GM12878 (cell line): ENCODE data around the gene UBAP2. TPM values are rescaled to one million over a fixed set of nuclear protein-coding genes. Genes with fewer than 3 reads are reported as not detected.
A peak's percentile ranks its signal among the peaks of the same experiment; 100 is the strongest.

Source experiments
- ATF7 ChIP-seq: fragments of 450-650 bp; IDR thresholded peaks from 2 replicates; pipeline ENCODE4 v1.6.1; 2016; ENCODE audit warnings: low read depth, mild to moderate bottlenecking
- BCL11A ChIP-seq: IDR thresholded peaks from 2 replicates; pipeline ENCODE4 v1.6.1; 2011; ENCODE audit warnings: low read depth, low read length
- CBX3 ChIP-seq: fragments of 200-600 bp; sonication (generic); IDR thresholded peaks from 2 replicates; pipeline ENCODE4 v1.6.1; 2016; ENCODE audit warnings: low read depth, borderline replicate concordance
- CHD2 ChIP-seq: IDR thresholded peaks from 2 replicates; pipeline ENCODE4 v1.6.1; 2011; ENCODE audit warnings: low read depth, low read length, improper control_type of control experiment, borderline replicate concordance
- CREM ChIP-seq: IDR thresholded peaks from 2 replicates; pipeline ENCODE4 v1.6.1; 2014; ENCODE audit warnings: antibody characterized with exemption, low read depth
- EGR1 ChIP-seq, 2 experiments: IDR thresholded peaks; 1 replicate in 1 of 2; 2 replicates in 1 of 2; pipeline ENCODE4 v1.6.1; 2011 to 2012; ENCODE audit warnings: low read depth in 2 of 2, low read length in 2 of 2, borderline replicate concordance in 1 of 2, mild to moderate bottlenecking in 1 of 2, moderate library complexity in 1 of 2
- IKZF2 ChIP-seq, 2 experiments: fragments of 450-650 bp; IDR thresholded peaks; 2 replicates each; pipeline ENCODE4 v1.6.1; 2017; ENCODE audit warnings: mild to moderate bottlenecking in 2 of 2, moderate library complexity in 2 of 2
- MXI1 ChIP-seq: fragments of 150-350 bp; IDR thresholded peaks from 2 replicates; pipeline ENCODE4 v1.6.1; 2011; ENCODE audit warnings: low read depth, mild to moderate bottlenecking, inconsistent platforms, low read length, improper control_type of control experiment
- MYB ChIP-seq: fragments of 150-350 bp; IDR thresholded peaks from 2 replicates; pipeline ENCODE4 v1.6.1; 2014; ENCODE audit warnings: mild to moderate bottlenecking, low read depth, low read length, borderline replicate concordance
- NBN ChIP-seq: fragments of 450-650 bp; IDR thresholded peaks from 2 replicates; pipeline ENCODE4 v1.6.1; 2016
- NFXL1 ChIP-seq: fragments of 450-650 bp; IDR thresholded peaks from 2 replicates; pipeline ENCODE4 v1.6.1; 2017; ENCODE audit warnings: antibody characterized with exemption, mild to moderate bottlenecking, borderline replicate concordance
- NRF1 ChIP-seq: conservative IDR thresholded peaks from 2 replicates; pipeline ENCODE4 v1.6.1; 2011; ENCODE audit warnings: mild to moderate bottlenecking, low read depth, low read length, improper control_type of control experiment
- POLR2A ChIP-seq: IDR thresholded peaks from 2 replicates; pipeline ENCODE4 v1.6.1; 2011; ENCODE audit warnings: low read depth, mild to moderate bottlenecking, low read length
- POLR2AphosphoS2 ChIP-seq: IDR thresholded peaks from 2 replicates; pipeline ENCODE4 v1.6.1; 2011; ENCODE audit warnings: low read depth, mild to moderate bottlenecking, low read length, improper control_type of control experiment, moderate library complexity
- SMC3 ChIP-seq: IDR thresholded peaks from 2 replicates; pipeline ENCODE4 v1.6.1; 2011; ENCODE audit warnings: low read length, improper control_type of control experiment, borderline replicate concordance
- SREBF1 ChIP-seq: IDR thresholded peaks from 2 replicates; pipeline ENCODE4 v1.6.1; 2012; ENCODE audit warnings: mild to moderate bottlenecking, low read length
- STAT1 ChIP-seq: fragments of 450-650 bp; conservative IDR thresholded peaks from 2 replicates; pipeline ENCODE4 v1.6.1; 2014; ENCODE audit warnings: antibody characterized with exemption, mild to moderate bottlenecking
- SUPT20H ChIP-seq: IDR thresholded peaks from 2 replicates; pipeline ENCODE4 v1.6.1; 2011; ENCODE audit warnings: low read depth, mild to moderate bottlenecking, low read length, moderate library complexity, borderline replicate concordance; ENCODE audit not compliant: control insufficient read depth
- TARDBP ChIP-seq: IDR thresholded peaks from 2 replicates; pipeline ENCODE4 v1.6.1; 2016; ENCODE audit warnings: borderline replicate concordance
- TCF3 ChIP-seq: IDR thresholded peaks from 2 replicates; pipeline ENCODE4 v1.6.1; 2012; ENCODE audit warnings: low read depth, mild to moderate bottlenecking, low read length, borderline replicate concordance; ENCODE audit not compliant: insufficient read depth
- TCF7 ChIP-seq: IDR thresholded peaks from 2 replicates; pipeline ENCODE4 v1.6.1; 2014; ENCODE audit warnings: antibody characterized with exemption, borderline replicate concordance
- ZNF622 ChIP-seq: fragments of 450-650 bp; IDR thresholded peaks from 2 replicates; pipeline ENCODE4 v1.6.1; 2017; ENCODE audit warnings: mild to moderate bottlenecking, inconsistent platforms
- polyA plus RNA-seq, 11 experiments: library from polyadenylated mRNA; depleted of rRNA in 4 of 11; unstranded in 6 of 11; stranded (reverse) in 5 of 11; fragments of >200 nt; fragmentation: Nextera tagmentation in 4 of 11; fragmentation: Illumina TruSeq in 1 of 11; extraction: Ambion mirVana in 4 of 11; extraction: Trizol in 1 of 11; gene quantifications; 1 replicate in 1 of 11; 2 replicates in 10 of 11; pipeline versions ENCODE4 v1.2.1 to v1.2.3, GENCODE V29; 2011 to 2016; ENCODE audit warnings: inconsistent platforms in 2 of 11, missing spikeins in 2 of 11, low read depth in 1 of 11
- total RNA-seq, 4 experiments: library from RNA; depleted of rRNA in 3 of 4; stranded (reverse); fragments of >200 nt in 3 of 4; fragmentation: Illumina TruSeq in 1 of 4; extraction: Trizol in 1 of 4; gene quantifications; 2 replicates each; pipeline versions ENCODE4 v1.2.1 to v1.2.3, GENCODE V29; 2013 to 2021
- TF ChIP-seq, protein P1 (sequence below): fragments of 450-650 bp; formaldehyde crosslinking; IDR thresholded peaks from 2 replicates; pipeline ENCODE4 v1.4.0; 2022; ENCODE audit warnings: mild to moderate bottlenecking, moderate library complexity
- TF ChIP-seq, protein P2 (sequence below): IDR thresholded peaks from 2 replicates; pipeline ENCODE4 v1.6.1; 2011; ENCODE audit warnings: low read depth, low read length, improper control_type of control experiment, borderline replicate concordance
- TF ChIP-seq, protein P3 (sequence below): fragments of 450-650 bp; IDR thresholded peaks from 2 replicates; pipeline ENCODE4 v1.6.1; 2017; ENCODE audit warnings: mild to moderate bottlenecking, low read depth, inconsistent platforms; ENCODE audit not compliant: poor library complexity, severe bottlenecking

The UBAP2 gene
- total and polyA plus RNA-seq, 10 of the 15 experiments (the other 5 are each of a cell fraction or from before 2014, with no cell fraction given): 8.5 to 48.2 (median 28.1) TPM

DNA sequence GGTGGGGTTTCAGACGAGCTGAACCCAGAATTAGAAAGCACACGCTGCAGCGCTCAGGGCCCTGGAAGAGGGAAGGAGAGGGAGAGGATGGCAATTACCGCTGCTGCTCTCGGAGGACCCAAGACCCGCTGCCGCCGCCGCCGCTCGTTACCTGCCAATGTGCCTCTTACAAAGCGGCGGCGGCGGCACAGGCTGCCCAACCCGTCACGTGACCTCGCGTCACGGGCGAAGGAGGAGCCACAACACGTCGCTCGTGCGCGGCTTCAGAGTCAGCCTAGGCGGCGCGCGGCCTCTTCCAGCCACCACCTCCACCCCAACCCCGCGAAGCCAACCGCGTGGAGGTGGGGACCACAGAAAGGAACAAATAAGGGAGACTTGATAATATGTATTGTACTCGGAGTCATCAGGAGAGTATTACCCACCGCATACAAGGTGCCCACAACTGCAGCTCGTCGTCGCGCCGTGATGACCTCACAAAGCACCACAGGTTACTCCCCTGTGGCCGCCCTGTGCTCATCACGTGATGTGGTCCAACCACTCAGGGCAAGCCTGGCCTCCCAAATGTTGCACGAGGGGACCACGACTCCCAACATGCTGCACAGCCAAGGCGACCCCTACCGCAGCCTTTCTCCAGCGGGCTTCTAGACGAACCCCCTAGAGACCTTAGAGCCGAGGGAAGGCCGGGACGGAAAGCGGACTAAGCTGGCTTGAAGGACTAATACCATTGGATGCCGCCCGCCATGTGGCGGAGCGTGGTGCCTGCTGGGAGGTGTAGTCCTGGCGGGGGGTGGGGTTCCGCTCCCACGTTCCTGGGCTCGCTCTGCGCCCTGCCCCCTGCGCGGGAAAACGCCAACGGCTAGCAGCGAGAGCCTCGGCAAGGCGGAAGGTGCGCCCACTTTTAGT lies at the start of gene UBAP2 (continued):
- TF ChIP-seq STAT1: peak; percentile 65; the same call in 1 of the 2 replicates
- TF ChIP-seq, protein P1, sequence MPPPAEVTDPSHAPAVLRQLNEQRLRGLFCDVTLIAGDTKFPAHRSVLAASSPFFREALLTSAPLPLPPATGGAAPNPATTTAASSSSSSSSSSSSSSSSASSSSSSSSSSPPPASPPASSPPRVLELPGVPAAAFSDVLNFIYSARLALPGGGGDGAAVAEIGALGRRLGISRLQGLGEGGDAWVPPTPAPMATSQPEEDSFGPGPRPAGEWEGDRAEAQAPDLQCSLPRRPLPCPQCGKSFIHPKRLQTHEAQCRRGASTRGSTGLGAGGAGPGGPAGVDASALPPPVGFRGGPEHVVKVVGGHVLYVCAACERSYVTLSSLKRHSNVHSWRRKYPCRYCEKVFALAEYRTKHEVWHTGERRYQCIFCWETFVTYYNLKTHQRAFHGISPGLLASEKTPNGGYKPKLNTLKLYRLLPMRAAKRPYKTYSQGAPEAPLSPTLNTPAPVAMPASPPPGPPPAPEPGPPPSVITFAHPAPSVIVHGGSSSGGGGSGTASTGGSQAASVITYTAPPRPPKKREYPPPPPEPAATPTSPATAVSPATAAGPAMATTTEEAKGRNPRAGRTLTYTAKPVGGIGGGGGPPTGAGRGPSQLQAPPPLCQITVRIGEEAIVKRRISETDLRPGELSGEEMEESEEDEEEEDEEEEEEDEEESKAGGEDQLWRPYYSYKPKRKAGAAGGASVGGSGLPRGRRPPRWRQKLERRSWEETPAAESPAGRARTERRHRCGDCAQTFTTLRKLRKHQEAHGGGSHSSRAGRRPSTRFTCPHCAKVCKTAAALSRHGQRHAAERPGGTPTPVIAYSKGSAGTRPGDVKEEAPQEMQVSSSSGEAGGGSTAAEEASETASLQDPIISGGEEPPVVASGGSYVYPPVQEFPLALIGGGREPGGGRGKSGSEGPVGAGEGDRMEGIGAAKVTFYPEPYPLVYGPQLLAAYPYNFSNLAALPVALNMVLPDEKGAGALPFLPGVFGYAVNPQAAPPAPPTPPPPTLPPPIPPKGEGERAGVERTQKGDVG (CRISPR knock-in tag): peak; percentile 91
- no peak for TF ChIP-seq TCF7
- TF ChIP-seq NRF1: 0 out of 2 replicates have a peak, but pooled peaks have one; percentile 13
- TF ChIP-seq BCL11A: no peak
- no peak for TF ChIP-seq SUPT20H
- TF ChIP-seq CREM: peak; percentile 99
- TF ChIP-seq CBX3: no peak
- TF ChIP-seq MXI1: peak; percentile 84; the same call in 1 of the 2 replicates
- TF ChIP-seq EGR1 (IDR thresholded peaks at IDR 0.05; ENCODE audit: borderline replicate concordance in 1 of 2, low read depth in 2 of 2, low read length in 2 of 2): peak in 1 of 2 experiments; percentile 63; a peak in 2 of 3 replicates
- TF ChIP-seq MYB: peak; percentile 63; the same call in 1 of the 2 replicates
- TF ChIP-seq POLR2AphosphoS2: peak; percentile 88
- TF ChIP-seq TCF3: peak; percentile 42; the same call in 1 of the 2 replicates
- no peak for TF ChIP-seq NFXL1
- peak; percentile 39 for TF ChIP-seq SREBF1
- no peak for TF ChIP-seq ZNF622
- TF ChIP-seq IKZF2 (IDR thresholded peaks at IDR 0.05): peak in 1 of 2 experiments; percentile 53; a peak in 3 of 4 replicates
- peak; percentile 78 for TF ChIP-seq ATF7
- TF ChIP-seq, protein P2, sequence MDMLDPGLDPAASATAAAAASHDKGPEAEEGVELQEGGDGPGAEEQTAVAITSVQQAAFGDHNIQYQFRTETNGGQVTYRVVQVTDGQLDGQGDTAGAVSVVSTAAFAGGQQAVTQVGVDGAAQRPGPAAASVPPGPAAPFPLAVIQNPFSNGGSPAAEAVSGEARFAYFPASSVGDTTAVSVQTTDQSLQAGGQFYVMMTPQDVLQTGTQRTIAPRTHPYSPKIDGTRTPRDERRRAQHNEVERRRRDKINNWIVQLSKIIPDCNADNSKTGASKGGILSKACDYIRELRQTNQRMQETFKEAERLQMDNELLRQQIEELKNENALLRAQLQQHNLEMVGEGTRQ: peak; percentile 83
- peak; percentile 91 for TF ChIP-seq CHD2
- TF ChIP-seq POLR2A: peak; percentile 95
- TF ChIP-seq TARDBP: no peak; the same call in none of the 2 replicates
- TF ChIP-seq NBN: peak; percentile 99
- TF ChIP-seq, protein P3, sequence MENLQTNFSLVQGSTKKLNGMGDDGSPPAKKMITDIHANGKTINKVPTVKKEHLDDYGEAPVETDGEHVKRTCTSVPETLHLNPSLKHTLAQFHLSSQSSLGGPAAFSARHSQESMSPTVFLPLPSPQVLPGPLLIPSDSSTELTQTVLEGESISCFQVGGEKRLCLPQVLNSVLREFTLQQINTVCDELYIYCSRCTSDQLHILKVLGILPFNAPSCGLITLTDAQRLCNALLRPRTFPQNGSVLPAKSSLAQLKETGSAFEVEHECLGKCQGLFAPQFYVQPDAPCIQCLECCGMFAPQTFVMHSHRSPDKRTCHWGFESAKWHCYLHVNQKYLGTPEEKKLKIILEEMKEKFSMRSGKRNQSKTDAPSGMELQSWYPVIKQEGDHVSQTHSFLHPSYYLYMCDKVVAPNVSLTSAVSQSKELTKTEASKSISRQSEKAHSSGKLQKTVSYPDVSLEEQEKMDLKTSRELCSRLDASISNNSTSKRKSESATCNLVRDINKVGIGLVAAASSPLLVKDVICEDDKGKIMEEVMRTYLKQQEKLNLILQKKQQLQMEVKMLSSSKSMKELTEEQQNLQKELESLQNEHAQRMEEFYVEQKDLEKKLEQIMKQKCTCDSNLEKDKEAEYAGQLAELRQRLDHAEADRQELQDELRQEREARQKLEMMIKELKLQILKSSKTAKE: no peak
- TF ChIP-seq SMC3: no peak
